Stimulated activated CD4-positive, alpha-beta T cell treated with anti-CD3 and anti-CD28 coated beads, Interleukin-12 subunit alpha, Interleukin-12 subunit beta, amount 100 ng/mL, for 4 hours (primary cell): ENCODE results near the gene CNTN6.

Source experiments
- DNase-seq: peaks from one replicate; pipeline ENCODE4 v3.0.0-alpha.2; 2020

Gene CNTN6

GRCh38 chr3:1179146-1179545 lies 86.3 kb downstream of the CNTN6 start:
- no peak for DNase-seq

- DNase-seq, result no peak
Observed at GRCh38 chr3:1183320-1184048, 90.7 kb downstream of the CNTN6 start.

GRCh38 chr3:1190569-1190968 lies 97.7 kb downstream of the CNTN6 start:
- DNase-seq, result no peak

GRCh38 chr3:1191026-1191425 lies 98.2 kb downstream of the CNTN6 start:
- DNase-seq, result no peak

- no peak for DNase-seq
Observed at GRCh38 chr3:1195947-1196346, 103.1 kb downstream of the CNTN6 start.

GRCh38 chr3:1197051-1197450 lies 104.2 kb downstream of the CNTN6 start:
- DNase-seq, result no peak

- DNase-seq, result no peak
Observed at GRCh38 chr3:1200371-1200770, 107.5 kb downstream of the CNTN6 start.

- DNase-seq, result no peak
Observed at GRCh38 chr3:1207904-1208303, 115.1 kb downstream of the CNTN6 start.

GRCh38 chr3:1214933-1215332 lies 122.1 kb downstream of the CNTN6 start:
- DNase-seq, result no peak

- DNase-seq, result no peak
Observed at GRCh38 chr3:1216856-1217255, 124.0 kb downstream of the CNTN6 start.

- DNase-seq, result no peak
Observed at GRCh38 chr3:1227111-1227510, 134.3 kb downstream of the CNTN6 start.

GRCh38 chr3:1228289-1228688 lies 135.5 kb downstream of the CNTN6 start:
- no peak for DNase-seq

GRCh38 chr3:1230920-1231319 lies 138.1 kb downstream of the CNTN6 start:
- DNase-seq, result no peak

GRCh38 chr3:1232276-1232675 lies 139.5 kb downstream of the CNTN6 start:
- no peak for DNase-seq

GRCh38 chr3:1235526-1236120 lies 142.8 kb downstream of the CNTN6 start:
- DNase-seq, result no peak

GRCh38 chr3:1251282-1252060 lies 158.6 kb downstream of the CNTN6 start:
- DNase-seq, result no peak

GRCh38 chr3:1252061-1252430 lies 159.2 kb downstream of the CNTN6 start:
- DNase-seq, result no peak

- no peak for DNase-seq
Observed at GRCh38 chr3:1262246-1262645, 169.4 kb downstream of the CNTN6 start.

GRCh38 chr3:1263121-1263520 lies 170.3 kb downstream of the CNTN6 start:
- DNase-seq, result no peak

GRCh38 chr3:1269808-1270207 lies 177.0 kb downstream of the CNTN6 start:
- DNase-seq, result no peak

- DNase-seq, result no peak
Observed at GRCh38 chr3:1272546-1273265, 179.9 kb downstream of the CNTN6 start.

- DNase-seq, result no peak
Observed at GRCh38 chr3:1275495-1275894, 182.7 kb downstream of the CNTN6 start.

- DNase-seq, result no peak
Observed at GRCh38 chr3:1287815-1288214, 195.0 kb downstream of the CNTN6 start.
